Keratinocyte (primary cell): ENCODE data around the gene RCAN3. TPM values are rescaled to one million over a fixed set of nuclear protein-coding genes. Genes with fewer than 3 reads are reported as not detected.
"Not testable (repeated sequence)": the region's sequence is repeated elsewhere in the genome, so short reads cannot be mapped to it uniquely, and the experiment has no call there.

Experiments used
- DNase-seq: peaks from one replicate; pipeline ENCODE4 v3.0.0-alpha.2; 2011; ENCODE audit warnings: low read depth, missing footprints, low spot score
- FAIRE-seq: peaks from 2 replicates; lab custom pipeline; 2011; peaks lifted over from hg19 to GRCh38; lab: Jason Lieb, UNC
- H2AFZ ChIP-seq: 2 replicates; pipeline ENCODE4 v1.6.0; 2012; ENCODE audit warnings: low read length, control low read depth, inconsistent platforms; ENCODE audit not compliant: control insufficient read depth
- H3K27ac ChIP-seq: 2 replicates; pipeline ENCODE4 v1.5.1; 2011; ENCODE audit warnings: low read length; ENCODE audit not compliant: control insufficient read depth, insufficient read depth
- H3K27me3 ChIP-seq: 3 replicates; pipeline ENCODE4 v1.6.0; 2011; ENCODE audit warnings: low read length; ENCODE audit not compliant: control insufficient read depth, insufficient read depth; ENCODE audit errors: extremely low read depth
- H3K36me3 ChIP-seq, 2 experiments: 2 replicates in 1 of 2; 3 replicates in 1 of 2; pipeline ENCODE4 v1.5.1; 2011; ENCODE audit warnings: low read length in 2 of 2, mild to moderate bottlenecking in 1 of 2; ENCODE audit not compliant: control insufficient read depth in 2 of 2, insufficient read depth in 2 of 2; ENCODE audit errors: extremely low read depth in 1 of 2
- H3K4me1 ChIP-seq: 3 replicates; pipeline ENCODE4 v1.5.1; 2011; ENCODE audit warnings: low read length; ENCODE audit not compliant: control insufficient read depth, insufficient read depth; ENCODE audit errors: extremely low read depth
- H3K4me2 ChIP-seq: 3 replicates; pipeline ENCODE4 v1.6.0; 2011; ENCODE audit warnings: low read depth, low read length; ENCODE audit not compliant: control insufficient read depth, insufficient read depth; ENCODE audit errors: extremely low read depth
- H3K4me3 ChIP-seq, 3 experiments: fragments of 200-600 bp in 1 of 3; sonication (generic) in 1 of 3; 2 replicates in 2 of 3; 3 replicates in 1 of 3; pipeline ENCODE4 v1.5.1; 2011 to 2016; ENCODE audit warnings: low read length in 3 of 3, mild to moderate bottlenecking in 3 of 3, control low read depth in 2 of 3, inconsistent platforms in 1 of 3, low read depth in 1 of 3, mixed read lengths in 1 of 3, mixed run types in 1 of 3, moderate library complexity in 1 of 3; ENCODE audit not compliant: control insufficient read depth in 2 of 3, insufficient read depth in 2 of 3; ENCODE audit errors: extremely low read depth in 1 of 3
- H3K79me2 ChIP-seq: 2 replicates; pipeline ENCODE4 v1.6.0; 2012; ENCODE audit warnings: low read length; ENCODE audit not compliant: control insufficient read depth, insufficient read depth
- H3K9ac ChIP-seq: 3 replicates; pipeline ENCODE4 v1.6.0; 2011; ENCODE audit warnings: low read length; ENCODE audit not compliant: control insufficient read depth, insufficient read depth; ENCODE audit errors: extremely low read depth
- H3K9me1 ChIP-seq: 3 replicates; pipeline ENCODE4 v1.6.0; 2011; ENCODE audit warnings: low read length; ENCODE audit not compliant: control insufficient read depth, insufficient read depth; ENCODE audit errors: extremely low read depth
- H3K9me3 ChIP-seq: 2 replicates; pipeline ENCODE4 v1.5.1; 2012; ENCODE audit warnings: low read depth, low read length; ENCODE audit not compliant: control insufficient read depth
- H4K20me1 ChIP-seq: 3 replicates; pipeline ENCODE4 v1.6.0; 2011; ENCODE audit warnings: low read length; ENCODE audit not compliant: control insufficient read depth, insufficient read depth; ENCODE audit errors: extremely low read depth
- CTCF ChIP-seq, 3 experiments: IDR thresholded peaks in 1 of 3; conservative IDR thresholded peaks in 1 of 3; optimal IDR thresholded peaks in 1 of 3; 2 replicates in 2 of 3; 3 replicates in 1 of 3; pipeline versions ENCODE3 to v1.5.1; 2011; ENCODE audit warnings: low read length in 3 of 3, mild to moderate bottlenecking in 3 of 3, moderate library complexity in 2 of 3, control low read depth in 1 of 3, inconsistent platforms in 1 of 3; ENCODE audit not compliant: insufficient read depth in 2 of 3; ENCODE audit errors: extremely low read depth in 1 of 3
- EZH2 ChIP-seq: IDR thresholded peaks from one replicate; pipeline ENCODE4 v1.6.1; 2012; ENCODE audit warnings: inconsistent platforms, mild to moderate bottlenecking, low read length, moderate library complexity
- dilution Hi-C: fragments of 300-500 bp; cut with MboI; formaldehyde crosslinking; loops from one replicate; pipeline ENCODE4 v1.7.0; 2020; ENCODE audit warnings: low sequenced_read_pairs; ENCODE audit not compliant: extremely low pct_ligation_motif_present
- polyA plus RNA-seq, 5 experiments: library from polyadenylated mRNA; depleted of rRNA in 3 of 5; stranded (reverse) in 3 of 5; stranded (forward) in 1 of 5; unstranded in 1 of 5; fragments of >200 nt; gene quantifications; 1 replicate in 1 of 5; 2 replicates in 3 of 5; 3 replicates in 1 of 5; pipeline versions ENCODE4 v1.2.1 to v1.2.3, GENCODE V29; 2011 to 2012; ENCODE audit warnings: missing spikeins in 2 of 5, low read depth in 1 of 5, low replicate concordance in 1 of 5

Gene RCAN3
- polyA plus RNA-seq, 1 donor (not counting 4 experiments of a cell fraction or from before 2014, with no cell fraction given): 13.8 TPM

- H3K4me3 ChIP-seq: no peak overlapping the region
- dilution Hi-C loops: no loop called here
- no peaks in the 10 kb centered on the region for H3K9me3 ChIP-seq
- H3K27ac ChIP-seq: no peak overlapping the region
- FAIRE-seq (no peak), DNase-seq (no peak)
- no peaks in the 10 kb centered on the region for H3K9me1 ChIP-seq
- TF ChIP-seq EZH2 (no peak), CTCF (optimal IDR thresholded peaks at IDR 0.05 in 1 of 3, IDR thresholded peaks at IDR 0.05 in 1 of 3, conservative IDR thresholded peaks at IDR 0.05 in 1 of 3; ENCODE audit: extremely low read depth in 1 of 3, insufficient read depth in 2 of 3, low read length in 3 of 3) (no peak)
- H3K79me2 ChIP-seq: no peaks in the 10 kb centered on the region
- H3K36me3 ChIP-seq: peaks cover 27 to 36% of the 10 kb centered on the region in 2 experiments
- H4K20me1 ChIP-seq: no peaks in the 10 kb centered on the region
- H2AFZ ChIP-seq: no peak overlapping the region
- H3K4me2 ChIP-seq: no peak overlapping the region
- H3K9ac ChIP-seq: no peak overlapping the region
- H3K27me3 ChIP-seq: no peaks in the 10 kb centered on the region
- H3K4me1 ChIP-seq: no peaks in the 10 kb centered on the region
Measured at GRCh38 chr1:24457866-24458265, 44.8 kb upstream of the RCAN3 start.

GRCh38 chr1:24459551-24460266 is 42.9 kb upstream of the RCAN3 start:
- Histone ChIP-seq H3K9me3 (no peaks in the 10 kb centered on the region), H3K9me1 (no peaks in the 10 kb centered on the region)

GRCh38 chr1:24462128-24462527 is 40.5 kb upstream of the RCAN3 start:
- H3K27me3 ChIP-seq, H3K4me2 ChIP-seq, H2AFZ ChIP-seq, H3K9me3 ChIP-seq, H3K4me1 ChIP-seq, H3K9me1 ChIP-seq, H3K79me2 ChIP-seq, H3K4me3 ChIP-seq, H3K27ac ChIP-seq, FAIRE-seq, H3K9ac ChIP-seq, dilution Hi-C loops, DNase-seq, H4K20me1 ChIP-seq: not testable (repeated sequence)
- peaks cover 25 to 35% of the 10 kb centered on the region in 2 experiments for H3K36me3 ChIP-seq

More at GRCh38 chr1:24459551-24460266, 42.9 kb upstream of the RCAN3 start:
- no peaks in the 10 kb centered on the region for H3K4me1 ChIP-seq
- no peaks in the 10 kb centered on the region for H4K20me1 ChIP-seq
- TF ChIP-seq EZH2 (no peak), CTCF (optimal IDR thresholded peaks at IDR 0.05 in 1 of 3, IDR thresholded peaks at IDR 0.05 in 1 of 3, conservative IDR thresholded peaks at IDR 0.05 in 1 of 3; ENCODE audit: extremely low read depth in 1 of 3, insufficient read depth in 2 of 3, low read length in 3 of 3) (no peak)
- dilution Hi-C loops: no loop called here
- H3K79me2 ChIP-seq: no peaks in the 10 kb centered on the region
- no peak for FAIRE-seq
- no peak for DNase-seq
- no peak overlapping the region for H2AFZ ChIP-seq
- no peak overlapping the region for H3K4me3 ChIP-seq
- peaks cover 29 to 30% of the 10 kb centered on the region in 2 experiments for H3K36me3 ChIP-seq
- H3K4me2 ChIP-seq: no peak overlapping the region
- no peak overlapping the region for H3K27ac ChIP-seq
- H3K27me3 ChIP-seq: no peaks in the 10 kb centered on the region
- no peak overlapping the region for H3K9ac ChIP-seq
